ENCODE results near the gene BLTP3B.

BLTP3B gene

DNA sequence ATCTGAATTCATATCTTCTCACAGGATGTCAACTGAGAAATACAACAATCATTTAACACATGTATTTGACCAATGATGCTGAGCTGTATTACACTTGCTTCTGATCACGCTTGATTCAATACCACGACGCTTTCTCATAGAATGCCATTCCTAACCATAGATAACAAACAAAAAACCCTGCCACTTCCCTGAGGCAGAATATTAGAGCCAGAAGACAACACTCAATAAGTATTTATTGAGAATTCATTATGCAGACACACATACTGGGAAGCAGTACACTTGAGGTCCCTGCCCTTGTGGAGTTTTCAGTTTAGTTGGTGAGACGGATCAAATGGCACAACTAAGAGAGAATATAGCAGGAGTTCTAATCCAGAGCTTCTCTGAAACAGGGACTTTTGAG is 32.4 kb downstream of the BLTP3B start:
- DNase-seq (no peak), ATAC-seq (no peak)

DNA sequence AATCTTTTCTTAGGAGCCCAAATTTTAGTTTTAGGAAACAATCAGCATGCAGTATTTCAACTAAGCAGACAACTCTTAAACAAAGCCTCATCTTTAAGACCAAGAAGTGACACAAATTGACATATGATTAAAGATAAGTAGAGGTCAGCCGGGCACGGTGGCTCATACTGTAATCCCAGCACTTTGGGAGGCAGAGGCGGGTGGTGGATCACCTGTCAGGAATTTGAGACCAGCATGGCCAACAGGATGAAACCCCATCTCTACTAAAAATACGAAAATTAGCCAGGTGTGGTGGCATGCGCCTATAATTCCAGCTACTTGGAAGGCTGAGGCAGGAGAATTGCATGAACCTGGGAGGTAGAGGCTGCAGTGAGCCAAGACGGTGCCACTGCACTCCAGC is 35.8 kb downstream of the BLTP3B start:
- no peak for ATAC-seq

DNA sequence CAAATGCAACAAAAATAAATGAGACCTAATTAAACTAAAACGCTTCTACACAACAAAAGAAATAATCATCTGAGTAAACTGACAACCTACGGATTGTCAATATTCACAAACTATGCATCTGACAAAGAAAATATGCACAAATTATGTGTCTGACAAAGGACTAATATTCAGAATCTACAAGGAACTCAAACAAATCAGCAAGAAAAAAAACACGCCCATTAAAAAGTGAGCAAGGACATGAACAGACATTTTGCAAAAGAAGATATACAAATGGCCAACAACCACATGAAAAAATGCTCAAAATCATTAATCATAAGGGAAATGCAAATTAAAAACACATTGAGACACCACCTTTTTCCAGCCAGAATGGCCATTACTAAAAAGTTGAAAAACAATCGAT is 37.0 kb downstream of the BLTP3B start:
- DNase-seq (no peak), ATAC-seq (no peak)

More for the DNA sequence above, 35.8 kb downstream of the BLTP3B start:
- DNase-seq, result no peak

- DNase-seq, result no peak
- ATAC-seq, result no peak
These were observed 41.7 kb downstream of the BLTP3B start for GRCh38 chr12:100101000-100101399.
